ENCODE measurements around the gene H6PD.
A peak's percentile ranks its signal among the peaks of the same experiment; 100 is the strongest.

The H6PD gene

DNA sequence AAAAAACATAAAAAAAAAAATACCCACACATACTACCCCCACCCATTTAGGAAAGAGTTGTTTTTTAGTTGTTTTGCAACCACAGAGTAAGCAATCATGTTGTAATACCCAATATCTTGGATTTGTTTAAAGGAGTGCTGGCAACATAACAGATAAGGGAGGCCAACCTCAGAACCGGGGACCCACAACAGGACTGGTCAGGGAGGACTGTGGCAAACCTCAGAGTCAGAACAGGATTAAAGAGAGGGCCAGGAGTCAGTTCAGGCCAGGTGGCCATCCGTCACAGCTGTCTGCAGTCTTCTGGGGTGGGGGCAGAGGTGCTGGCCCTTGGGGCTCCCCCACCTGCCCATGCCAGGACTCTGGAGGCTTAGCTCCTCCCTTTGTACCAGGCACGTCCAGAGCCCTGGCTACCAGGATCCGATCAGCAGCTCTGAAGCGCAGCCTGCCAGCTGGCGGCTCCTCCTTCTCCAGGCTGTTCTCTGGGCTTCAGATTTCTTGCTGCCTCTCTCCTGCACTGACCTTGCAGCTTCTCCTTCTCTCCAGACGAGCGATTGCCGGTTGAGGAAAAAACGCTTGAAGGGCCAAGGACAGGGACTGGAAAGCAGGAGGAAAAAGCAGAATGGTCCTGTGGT is 7.9 kb downstream of the H6PD start:
- peak; percentile 47 to 65 for DNase-seq

DNA sequence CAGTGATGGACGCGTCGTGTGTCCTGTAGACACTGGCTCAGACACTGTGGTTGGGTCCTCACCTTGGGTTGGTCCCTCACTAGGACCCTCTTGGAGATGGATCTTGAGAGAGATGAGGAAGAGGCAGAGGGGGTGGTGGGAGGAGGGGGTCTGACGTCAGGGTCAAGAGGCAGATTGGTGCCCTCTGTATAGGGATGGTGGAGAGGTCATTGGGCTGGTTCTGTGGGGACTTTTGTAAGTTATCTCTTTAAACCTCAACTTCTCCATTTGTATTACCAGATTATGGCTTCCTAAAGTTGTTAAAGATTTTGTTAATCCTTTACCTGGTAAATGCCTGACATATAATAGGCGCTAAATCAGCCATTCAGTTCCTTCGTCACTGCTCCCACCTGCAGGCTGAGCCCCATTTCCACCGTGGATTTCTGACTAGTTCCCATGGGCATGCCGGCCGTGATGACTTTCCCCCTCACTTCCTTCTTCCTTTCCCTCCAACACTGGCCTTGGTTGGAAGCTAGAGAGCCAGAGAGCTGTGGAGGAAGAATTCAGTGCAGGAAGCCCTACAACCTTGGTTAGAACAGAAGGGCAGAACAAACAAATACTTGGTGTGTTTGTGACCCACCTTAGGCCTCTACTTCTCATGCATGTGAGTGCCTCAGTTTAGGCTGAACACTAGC is 8.6 kb downstream of the H6PD start:
- DNase-seq, result no peak

DNA sequence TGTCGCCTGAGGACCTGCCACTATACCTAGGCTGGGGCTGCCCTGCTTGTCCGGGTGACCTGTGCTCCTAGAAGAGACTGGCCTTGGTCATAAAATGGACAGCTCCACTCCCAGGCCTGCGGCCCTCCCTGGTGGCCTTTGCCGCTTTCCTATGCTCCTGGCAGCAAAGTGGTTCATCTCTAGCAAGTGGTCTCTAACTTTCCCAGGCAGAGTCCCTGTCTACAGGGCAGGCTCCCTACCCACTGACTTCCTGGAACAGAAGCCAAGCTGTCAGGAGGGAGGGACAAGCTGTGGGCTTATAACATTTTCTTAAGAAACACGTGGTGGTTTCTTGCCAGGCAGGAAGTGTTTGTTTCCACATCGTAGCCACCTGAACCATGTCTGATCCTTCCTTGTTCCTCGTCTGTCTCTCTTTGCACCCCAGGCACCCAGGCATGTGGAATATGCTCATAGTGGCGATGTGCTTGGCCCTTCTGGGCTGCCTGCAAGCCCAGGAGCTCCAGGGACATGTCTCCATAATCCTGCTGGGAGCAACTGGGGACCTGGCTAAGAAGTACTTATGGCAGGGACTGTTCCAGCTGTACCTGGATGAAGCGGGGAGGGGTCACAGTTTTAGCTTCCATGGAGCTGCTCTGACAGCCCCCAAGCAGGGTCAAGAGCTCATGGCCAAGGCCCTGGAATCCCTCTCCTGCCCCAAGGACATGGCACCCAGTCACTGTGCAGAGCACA is 10.1 kb downstream of the H6PD start:
- DNase-seq, result no peak

DNA sequence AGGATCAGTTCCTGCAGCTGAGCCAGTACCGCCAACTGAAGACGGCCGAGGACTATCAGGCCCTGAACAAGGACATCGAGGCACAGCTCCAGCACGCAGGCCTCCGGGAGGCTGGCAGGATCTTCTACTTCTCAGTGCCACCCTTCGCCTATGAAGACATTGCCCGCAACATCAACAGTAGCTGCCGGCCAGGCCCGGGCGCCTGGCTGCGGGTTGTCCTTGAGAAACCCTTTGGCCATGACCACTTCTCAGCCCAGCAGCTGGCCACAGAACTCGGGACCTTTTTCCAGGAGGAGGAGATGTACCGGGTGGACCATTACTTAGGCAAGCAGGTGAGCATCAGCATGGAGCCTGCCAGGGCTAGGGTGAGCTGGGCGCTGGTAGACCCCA is 10.7 kb downstream of the H6PD start:
- DNase-seq, result no peak

DNA sequence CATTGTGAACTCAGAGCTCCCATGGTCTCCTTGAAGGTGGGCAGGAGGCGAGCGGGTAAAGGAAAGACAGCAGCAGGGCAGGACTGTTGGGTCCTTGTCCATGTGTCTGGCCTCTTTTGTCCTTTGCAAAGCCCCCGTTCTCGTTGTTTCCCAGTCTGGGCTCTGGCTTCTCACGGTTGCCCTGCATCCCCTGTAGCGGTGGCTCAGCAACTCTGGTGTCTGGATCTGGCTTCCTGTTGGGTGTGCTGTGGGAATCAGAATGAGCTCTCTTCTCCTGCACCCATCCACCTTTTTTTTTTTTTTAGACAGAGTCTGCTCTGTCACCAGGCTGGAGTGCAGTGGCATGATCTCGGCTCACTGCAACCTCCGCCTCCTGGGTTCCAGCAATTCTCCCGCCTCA is 11.1 kb downstream of the H6PD start:
- DNase-seq, result no peak

DNA sequence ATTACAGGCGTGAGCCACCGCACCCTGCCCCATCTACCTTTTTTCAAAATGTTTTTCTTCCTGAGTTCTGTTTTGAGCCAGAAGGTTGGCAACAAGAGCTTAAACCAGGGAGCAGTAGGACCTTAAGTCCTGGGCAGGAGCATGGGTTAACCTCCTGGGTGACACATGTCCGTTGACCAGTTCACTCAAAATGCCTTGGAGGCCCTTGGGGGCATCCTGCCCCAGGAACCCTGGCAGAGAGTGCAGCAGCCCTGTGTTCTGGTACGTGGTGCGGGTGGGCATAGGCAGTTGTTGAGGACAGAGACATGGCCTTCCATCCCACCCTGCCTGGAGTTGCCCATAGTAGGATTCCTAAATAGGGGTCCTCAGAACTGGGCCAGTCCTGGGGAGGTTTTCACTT is 11.6 kb downstream of the H6PD start:
- no peak for DNase-seq

DNA sequence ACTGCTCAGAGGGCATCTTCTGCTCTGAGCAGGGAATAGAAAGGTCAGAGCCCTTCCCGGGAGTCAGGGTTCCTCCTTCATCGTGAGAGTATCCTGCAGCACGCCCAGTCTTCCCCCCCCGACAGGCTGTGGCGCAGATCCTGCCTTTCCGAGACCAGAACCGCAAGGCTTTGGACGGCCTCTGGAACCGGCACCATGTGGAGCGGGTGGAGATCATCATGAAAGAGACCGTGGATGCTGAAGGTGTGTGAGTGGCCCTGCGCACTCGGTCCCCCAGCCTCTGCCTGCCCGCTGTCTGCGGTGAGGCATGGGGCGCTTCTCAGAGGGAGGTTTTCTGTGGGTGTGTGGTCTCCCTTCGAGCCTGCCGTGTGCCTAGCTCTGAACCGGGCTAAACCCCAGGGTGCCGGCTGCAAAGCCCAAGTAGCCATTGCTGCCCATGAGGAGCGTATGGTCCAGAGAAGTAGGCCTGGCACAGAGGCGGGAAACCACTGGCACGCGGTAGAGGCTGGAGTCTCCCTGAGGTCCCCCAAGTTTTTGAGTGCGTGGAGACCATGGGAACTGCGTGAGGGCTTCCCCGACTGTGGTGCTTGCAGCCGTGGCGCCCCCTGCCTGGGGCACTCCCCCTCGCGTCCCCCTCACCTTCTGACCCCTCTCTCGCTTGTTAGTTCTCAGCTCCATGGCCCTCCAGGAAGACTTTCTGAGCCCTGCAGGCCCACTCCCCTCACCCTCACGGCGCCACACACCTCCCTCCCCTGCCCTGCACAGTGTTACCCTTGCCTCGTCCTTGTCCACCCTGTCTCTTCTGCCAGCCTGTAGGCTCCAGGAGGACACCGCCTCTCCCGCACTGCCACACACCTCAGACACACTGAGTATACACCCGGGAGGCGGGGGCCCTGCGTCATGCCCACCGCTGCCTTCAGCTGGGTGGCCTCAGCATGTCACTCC is 12.5 kb downstream of the H6PD start:
- DNase-seq, result no peak

DNA sequence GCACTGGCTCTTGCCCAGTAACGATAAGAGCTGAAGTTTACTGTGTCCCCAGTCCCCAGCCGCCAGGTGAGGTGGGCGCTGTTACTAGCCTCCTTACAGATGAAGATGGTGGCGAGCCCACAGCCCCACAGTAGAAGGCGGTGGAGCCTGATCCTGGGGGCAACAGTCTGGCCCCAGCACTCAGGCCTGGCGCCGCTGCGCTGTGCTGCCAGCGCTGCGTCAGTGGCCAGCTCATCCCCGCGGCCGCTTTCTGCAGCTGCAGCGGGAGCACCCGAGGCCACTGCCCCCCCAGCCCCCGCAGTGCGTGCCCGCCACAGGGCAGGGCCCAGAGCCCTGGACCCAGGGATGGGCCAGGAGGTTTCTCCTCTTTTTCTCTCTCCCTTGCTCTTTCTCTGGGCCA is 13.3 kb downstream of the H6PD start:
- peak in 1 of 2 donors; percentile 45 for DNase-seq

DNA sequence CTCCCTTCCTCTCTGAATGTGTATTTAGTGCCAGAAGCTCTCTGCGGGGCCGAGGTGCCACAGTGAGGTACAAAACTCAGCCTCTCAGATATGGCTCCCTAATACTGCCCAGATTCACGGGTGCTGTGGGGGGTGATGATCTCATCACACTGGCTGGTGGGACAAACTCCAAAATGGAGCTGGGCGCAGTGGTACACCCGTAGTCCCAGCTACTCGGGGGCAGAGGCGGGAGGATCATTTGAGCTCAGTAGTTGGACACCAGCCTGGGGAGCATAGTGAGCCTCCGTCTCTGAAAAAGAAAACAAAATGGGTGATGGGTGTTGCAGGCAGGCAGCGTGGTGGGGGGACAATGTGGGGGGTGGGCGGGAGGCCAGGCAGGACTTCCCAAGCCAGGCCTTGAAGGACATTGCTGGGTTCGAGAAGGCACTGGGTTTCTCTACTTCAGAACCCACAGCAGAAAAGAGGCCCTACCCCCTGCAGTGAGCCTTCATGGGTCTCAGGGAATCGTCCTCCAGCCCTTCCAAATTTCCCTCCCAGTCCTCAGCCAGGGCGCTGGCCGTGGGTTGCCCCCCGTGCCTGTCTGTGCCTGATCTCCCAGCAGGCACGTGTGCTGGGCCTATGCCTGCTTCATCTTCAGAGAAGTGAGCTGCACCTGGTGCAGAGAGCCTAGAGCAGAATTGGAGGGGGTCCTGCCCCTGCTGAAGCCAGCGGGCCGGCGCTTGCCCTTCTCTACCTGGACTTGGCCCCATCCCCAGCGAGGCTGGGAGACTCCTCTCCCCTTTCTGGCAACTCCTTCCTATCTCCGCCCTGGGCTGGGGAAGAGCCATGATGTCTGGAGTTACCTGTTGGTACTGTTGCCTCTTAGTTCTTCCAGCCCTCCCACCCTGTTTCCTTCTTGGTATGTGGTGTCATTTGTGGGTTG is 14.0 kb downstream of the H6PD start:
- DNase-seq, result no peak

DNA sequence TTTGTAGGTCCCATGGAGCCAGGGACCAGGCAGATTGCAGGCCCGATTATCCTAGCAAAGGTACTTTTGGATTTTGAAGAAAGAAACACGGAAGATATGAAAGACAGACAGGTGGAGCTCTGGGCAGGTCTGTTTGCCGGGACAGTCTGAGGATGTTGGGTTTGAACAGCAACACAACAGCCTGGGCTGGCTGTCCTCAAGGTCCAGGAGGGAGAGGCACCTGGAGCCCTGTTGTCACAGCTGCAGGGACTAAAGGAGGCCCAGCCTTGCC is 14.6 kb downstream of the H6PD start:
- DNase-seq, result no peak

DNA sequence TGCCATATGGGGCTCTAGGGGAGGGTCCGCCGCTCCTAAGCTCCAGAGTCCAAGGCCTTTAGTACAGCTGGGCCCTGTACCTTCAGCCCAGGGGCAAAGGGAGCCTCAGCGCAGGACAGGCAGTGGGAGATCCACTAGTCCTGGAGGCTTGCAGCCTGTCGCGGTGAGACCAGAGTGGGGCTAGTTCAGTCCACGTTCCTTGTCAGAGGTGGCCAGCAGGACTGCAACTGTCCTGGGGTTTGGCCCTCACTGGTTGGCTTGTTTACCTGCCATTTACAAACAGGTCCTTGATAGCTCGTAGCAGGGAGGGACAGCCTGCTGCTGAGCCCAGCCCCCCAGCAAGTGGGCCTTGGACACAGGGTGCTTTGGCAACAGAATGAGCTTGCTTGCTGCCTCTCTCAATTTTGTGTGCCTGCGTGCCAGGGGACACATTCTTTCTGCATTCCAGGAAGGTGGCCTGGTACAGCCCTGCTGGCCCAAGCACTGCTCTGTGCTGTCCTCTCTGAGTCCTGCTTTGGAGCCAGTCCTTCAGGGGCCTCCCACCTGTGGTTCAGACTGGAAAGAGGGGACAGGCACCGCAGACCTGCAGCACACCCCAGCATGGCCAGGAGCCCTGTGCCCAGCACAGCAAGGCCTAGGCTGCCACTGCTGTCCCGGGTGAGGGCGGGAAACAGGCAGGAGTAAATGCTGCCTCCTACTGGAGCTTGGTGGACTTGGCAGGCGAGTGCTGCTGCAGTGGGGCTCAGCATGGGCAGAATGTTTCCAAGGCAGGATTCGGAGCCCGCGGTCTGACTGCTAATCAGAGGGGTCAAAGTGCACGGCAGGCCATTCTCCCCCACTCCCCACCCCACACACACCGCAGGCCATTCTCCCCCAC is 15.2 kb downstream of the H6PD start:
- DNase-seq, result peak in 1 of 2 donors; percentile 27

DNA sequence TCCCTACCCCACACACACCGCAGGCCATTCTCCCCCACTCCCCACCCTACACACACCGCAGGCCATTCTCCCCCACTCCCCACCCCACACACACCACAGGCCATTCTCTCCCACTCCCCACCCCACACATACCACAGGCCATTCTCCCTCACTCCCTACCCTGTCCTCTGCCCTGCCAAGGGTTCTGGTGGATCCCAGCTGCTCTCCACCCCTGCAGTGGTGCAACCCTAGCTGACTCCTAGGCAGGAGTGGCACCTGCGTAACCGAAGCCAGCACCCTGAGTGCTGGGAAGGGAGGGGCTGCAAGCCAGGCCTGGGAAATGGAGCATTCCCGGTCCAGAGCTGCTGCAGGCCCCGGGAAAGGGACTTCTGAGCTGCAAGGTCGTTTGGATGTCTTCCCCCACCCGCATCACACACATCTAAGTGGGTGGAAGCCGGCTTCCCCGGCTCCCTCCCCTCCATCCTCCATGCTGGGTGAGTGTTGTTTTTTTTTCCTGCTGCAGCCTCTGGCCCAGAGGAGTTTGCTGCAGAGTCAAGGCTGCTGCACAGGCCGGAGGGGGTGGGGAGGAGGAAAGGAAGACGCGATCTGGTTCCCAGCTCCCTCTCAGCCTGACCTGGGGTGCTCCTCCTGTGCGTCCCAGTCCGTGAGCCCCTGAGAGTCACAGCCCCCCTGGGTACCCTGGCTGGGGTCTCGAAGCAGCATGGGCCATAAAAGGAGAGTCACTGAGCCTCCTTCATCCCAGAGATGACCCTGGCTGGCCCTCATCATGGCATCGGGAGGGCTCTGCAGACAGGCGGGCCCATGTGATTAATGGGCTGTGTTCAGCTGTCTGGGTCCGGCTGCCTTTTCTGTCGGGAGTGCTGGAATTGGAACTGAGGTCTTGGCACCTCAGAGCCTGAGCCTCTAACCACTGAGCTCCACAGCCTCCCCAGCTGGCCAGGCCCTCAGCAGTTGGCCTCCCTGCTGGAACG is 16.1 kb downstream of the H6PD start:
- DNase-seq, result no peak

DNA sequence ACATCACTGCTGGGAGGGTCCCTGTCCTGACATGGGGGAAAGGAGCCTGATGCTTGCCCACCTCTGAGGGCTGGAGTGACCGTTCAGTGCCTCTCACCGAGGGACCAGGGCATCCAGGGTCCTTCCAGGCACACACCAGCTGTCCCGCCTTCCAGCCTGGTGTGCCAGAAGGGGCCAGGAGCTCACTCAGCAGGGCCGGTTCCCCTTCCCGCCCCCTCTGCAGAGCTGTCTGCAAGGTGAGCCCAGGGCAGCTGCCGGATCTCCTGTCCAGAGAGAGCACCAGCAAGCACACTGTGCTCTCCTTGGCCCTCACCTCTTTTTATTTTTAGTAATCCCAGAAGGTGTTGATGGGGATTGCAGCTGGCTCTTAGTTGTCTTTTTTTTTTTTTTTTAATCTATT is 16.9 kb downstream of the H6PD start:
- DNase-seq, result no peak

DNA sequence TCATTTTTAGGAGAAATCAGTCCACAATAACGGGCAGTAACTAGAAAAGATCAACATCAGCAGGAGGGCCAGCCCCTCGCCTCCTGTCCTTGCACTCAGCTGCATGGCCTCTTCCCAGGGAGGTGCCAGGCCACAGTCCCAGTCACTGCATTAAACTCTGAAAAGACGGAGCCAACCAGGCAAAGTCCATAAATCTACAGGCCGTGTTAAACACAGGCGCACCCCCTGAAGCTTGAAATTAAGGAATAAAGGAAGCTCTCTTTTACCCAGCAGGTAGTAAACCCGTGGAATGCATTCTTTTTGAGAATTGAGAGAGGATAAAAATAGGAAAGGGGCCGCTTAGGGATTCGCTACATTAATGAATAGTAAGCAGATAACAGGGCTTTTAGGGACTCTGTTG is 18.4 kb downstream of the H6PD start:
- DNase-seq, result no peak

DNA sequence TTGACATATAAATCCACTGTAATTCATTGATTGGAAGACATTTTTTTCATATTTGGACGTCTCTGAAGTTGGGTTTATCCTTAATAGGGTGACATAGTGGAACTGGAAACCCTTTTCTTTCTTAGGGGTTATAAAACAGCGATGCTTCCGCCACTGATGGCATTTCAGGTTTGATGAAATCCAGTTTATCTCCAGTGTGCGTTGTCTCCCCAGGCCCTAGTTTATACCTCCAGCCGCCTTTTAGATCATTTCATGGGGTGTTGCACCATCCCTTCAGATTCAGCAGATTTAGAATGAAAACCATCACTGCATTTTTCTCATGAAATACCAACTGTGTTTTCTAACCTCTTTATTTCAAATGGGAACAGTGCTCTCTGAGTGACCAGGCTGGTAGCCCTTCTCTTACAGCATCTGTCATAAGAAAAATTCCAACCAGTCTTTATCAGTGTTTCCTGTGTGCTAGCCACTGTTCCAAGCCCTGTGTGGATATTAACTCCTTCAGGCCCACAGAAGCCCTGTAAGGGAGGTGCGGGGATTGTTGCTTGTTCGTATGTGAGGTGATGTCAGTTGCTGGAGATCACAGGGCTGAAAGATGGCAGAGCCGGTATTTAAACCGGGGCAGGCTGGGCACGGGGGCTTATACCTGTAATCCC is 19.0 kb downstream of the H6PD start:
- no peak for DNase-seq

DNA sequence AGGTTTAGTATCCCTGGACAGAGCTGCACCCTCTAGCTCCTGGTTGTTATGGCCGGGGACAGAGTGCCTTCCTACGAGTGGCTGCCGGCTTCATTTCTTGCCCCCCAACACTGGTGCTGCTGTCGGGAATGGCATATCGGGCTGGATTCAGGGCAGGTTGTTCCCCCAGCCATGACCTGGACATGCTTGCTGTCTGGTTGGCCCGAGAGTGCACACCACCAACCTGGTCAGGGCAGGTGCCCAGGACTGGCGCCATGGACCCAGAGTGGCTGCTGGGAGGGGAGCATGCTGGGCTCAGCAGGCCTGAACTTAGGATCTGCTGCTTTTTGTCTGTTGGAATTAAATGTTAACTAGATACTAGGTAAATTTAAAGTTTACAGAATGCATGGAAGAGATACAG is 21.8 kb downstream of the H6PD start:
- DNase-seq, result no peak

DNA sequence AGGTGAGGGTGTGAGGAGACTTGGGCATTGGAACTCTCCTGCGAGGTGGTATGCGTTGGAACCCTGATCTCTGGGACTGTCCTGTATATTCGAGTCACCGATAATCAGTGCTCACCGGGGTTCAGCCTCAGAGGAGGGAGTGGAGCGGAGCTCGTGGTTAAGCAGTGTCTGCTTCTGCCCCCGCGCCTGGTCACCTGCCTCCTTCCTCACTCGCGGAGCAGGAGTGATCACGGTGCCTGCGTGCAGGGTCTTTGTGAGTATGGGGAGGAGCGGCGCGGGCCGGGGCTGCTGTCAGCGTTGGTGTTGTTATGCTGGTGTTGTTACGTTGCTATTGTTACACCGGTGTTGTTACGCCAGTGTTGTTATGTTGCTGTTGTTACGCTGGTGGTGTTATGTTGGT is 23.3 kb downstream of the H6PD start:
- DNase-seq, result no peak

DNA sequence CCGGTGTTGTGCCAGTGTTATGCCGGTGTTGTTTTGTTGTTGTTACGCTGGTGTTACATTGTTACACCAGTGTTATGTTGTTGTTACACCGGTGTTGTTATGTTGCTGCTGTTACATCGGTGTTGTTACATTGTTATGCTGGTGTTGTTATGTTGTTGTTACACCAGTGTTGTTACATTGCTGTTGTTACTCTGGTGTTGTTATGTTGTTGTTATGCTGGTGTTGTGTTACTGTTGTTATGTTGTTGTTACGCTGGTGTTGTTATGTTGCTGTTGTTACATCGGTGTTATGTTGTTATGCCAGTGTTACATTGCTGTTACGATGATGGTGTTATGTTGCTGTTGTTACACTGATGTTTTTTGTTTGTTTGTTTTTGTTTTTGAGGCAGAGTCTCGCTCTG is 24.1 kb downstream of the H6PD start:
- DNase-seq, result no peak

DNA sequence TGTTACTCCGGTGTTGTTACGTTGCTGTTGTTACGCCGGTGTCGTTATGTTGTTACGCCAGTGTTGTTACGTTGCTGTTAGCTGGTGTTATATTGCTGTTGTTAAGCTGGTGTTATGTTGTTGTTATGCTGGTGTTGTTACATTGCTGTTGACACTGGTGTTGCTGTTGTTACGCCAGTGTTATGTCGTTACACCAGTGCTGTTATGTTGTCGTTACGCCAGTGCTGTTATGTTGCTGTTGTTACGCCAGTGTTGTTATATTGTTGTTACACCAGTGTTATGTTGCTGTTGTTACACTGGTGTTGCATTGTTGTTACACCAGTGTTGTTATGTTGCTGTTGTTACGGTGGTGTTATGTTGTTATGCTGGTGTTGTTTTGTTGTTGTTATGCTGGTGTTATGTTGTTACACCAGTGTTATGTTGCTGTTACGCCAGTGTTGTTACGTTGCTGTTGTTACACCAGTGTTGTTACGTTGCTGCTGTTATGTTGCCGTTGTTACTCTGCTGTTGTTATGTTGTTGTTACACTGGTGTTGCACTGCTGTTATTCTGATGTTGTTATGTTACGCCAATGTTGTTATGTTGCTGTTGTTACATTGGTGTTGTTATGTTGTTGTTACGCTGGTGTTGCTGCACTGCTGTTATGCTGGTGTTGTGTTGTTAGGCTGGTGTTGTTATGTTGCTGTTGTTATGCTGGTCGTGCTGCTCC is 25.6 kb downstream of the H6PD start:
- DNase-seq, result no peak
